Measurements from ENCODE around the gene CTBP1. TPM values are rescaled to one million over a fixed set of nuclear protein-coding genes. Genes with fewer than 3 reads are reported as not detected.

The CTBP1 gene
- total and polyA plus RNA-seq, 4 donors, result 121 to 204 (median 138) TPM

- TF ChIP-seq, protein P1, sequence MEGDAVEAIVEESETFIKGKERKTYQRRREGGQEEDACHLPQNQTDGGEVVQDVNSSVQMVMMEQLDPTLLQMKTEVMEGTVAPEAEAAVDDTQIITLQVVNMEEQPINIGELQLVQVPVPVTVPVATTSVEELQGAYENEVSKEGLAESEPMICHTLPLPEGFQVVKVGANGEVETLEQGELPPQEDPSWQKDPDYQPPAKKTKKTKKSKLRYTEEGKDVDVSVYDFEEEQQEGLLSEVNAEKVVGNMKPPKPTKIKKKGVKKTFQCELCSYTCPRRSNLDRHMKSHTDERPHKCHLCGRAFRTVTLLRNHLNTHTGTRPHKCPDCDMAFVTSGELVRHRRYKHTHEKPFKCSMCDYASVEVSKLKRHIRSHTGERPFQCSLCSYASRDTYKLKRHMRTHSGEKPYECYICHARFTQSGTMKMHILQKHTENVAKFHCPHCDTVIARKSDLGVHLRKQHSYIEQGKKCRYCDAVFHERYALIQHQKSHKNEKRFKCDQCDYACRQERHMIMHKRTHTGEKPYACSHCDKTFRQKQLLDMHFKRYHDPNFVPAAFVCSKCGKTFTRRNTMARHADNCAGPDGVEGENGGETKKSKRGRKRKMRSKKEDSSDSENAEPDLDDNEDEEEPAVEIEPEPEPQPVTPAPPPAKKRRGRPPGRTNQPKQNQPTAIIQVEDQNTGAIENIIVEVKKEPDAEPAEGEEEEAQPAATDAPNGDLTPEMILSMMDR (IDR thresholded peaks at IDR 0.05; ENCODE audit: control extremely low read depth, extremely low read depth), result no peak
- H3K36me3 ChIP-seq (ENCODE audit: control insufficient read depth in 4 of 4, insufficient read depth in 4 of 4, low read length in 4 of 4), result no peaks in the 10 kb centered on the region
- WGBS, 2 donors, result 95 to 96% methylated on average over 7 of the region's 7 CpGs
- DNase-seq, result no peak
- H3K27me3 ChIP-seq (ENCODE audit: control insufficient read depth in 3 of 3, insufficient read depth in 3 of 3, low read length in 2 of 3), result peaks cover 0 to 17% (median 0%) of the 10 kb centered on the region in 3 donors
- no peak for ATAC-seq (ENCODE audit: insufficient read depth, low FRiP score)
- no peak overlapping the region for H3K9ac ChIP-seq (ENCODE audit: insufficient read depth in 1 of 2, low read length in 2 of 2)
- H3K4me3 ChIP-seq, result no peak overlapping the region
- no peak overlapping the region for H3K27ac ChIP-seq (ENCODE audit: low read depth in 1 of 2, low read length in 1 of 2)
- H3K9me3 ChIP-seq (ENCODE audit: control insufficient read depth in 4 of 4, insufficient read depth in 3 of 4, low read length in 3 of 4), result peaks cover 0 to 3% (median under 1%) of the 10 kb centered on the region in 4 donors
- H3K4me1 ChIP-seq (ENCODE audit: control insufficient read depth in 5 of 5, insufficient read depth in 5 of 5, low read length in 5 of 5), result peaks cover 0 to 23% (median 6%) of the 10 kb centered on the region in 5 donors
These were observed 73.2 kb downstream of the CTBP1 start for GRCh38 chr4:1175635-1176229.

DNA sequence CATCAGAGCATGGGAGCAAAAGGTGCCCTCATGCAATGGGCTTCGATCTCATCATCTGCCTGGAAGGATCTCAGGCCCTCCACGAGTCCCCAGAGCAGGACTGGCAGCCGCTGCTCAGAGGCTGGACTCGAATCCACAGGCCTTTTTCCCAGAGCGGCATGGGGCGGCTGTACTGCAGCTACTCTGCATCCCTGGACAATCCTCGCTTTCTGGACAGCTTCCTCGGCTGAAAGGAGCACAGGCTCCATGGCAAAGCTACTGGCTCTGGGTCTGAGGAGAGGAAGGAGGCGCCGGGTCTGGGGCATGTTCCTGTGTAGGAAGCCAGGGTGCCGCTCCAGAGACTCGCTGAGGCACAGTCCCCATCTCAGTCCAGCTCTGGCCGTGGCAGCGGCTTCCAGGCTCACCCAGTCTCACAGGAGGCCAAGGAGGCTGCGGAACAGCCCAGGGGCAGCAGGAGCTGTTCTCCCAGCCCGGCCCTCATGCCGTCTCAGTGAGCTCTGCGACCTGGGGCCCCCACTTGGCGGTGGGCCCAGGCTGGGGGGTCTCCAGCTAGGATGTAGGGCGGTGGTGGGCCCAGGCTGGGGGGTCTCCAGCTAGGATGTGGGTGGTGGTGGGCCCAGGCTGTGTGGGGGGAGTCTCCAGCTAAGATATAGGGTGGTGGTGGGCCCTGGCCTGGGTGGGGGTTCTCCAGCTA, 73.8 kb downstream of the CTBP1 start:
- peaks cover 0 to 22% (median 5%) of the 10 kb centered on the region in 3 donors for H3K27me3 ChIP-seq (ENCODE audit: control insufficient read depth in 3 of 3, insufficient read depth in 3 of 3, low read length in 2 of 3)
- no peak overlapping the region for H3K9ac ChIP-seq (ENCODE audit: insufficient read depth in 1 of 2, low read length in 2 of 2)
- TF ChIP-seq, protein P1 (IDR thresholded peaks at IDR 0.05; ENCODE audit: control extremely low read depth, extremely low read depth), result no peak
- no peak for ATAC-seq (ENCODE audit: insufficient read depth, low FRiP score)
- no peak overlapping the region for H3K4me3 ChIP-seq
- H3K9me3 ChIP-seq (ENCODE audit: control insufficient read depth in 4 of 4, insufficient read depth in 3 of 4, low read length in 3 of 4), result peaks cover 0 to 3% (median 0%) of the 10 kb centered on the region in 4 donors
- 92 to 94% methylated on average over 20 of the region's 20 CpGs for WGBS, 2 donors
- H3K36me3 ChIP-seq (ENCODE audit: control insufficient read depth in 4 of 4, insufficient read depth in 4 of 4, low read length in 4 of 4), result no peaks in the 10 kb centered on the region
- no peak overlapping the region for H3K27ac ChIP-seq (ENCODE audit: low read depth in 1 of 2, low read length in 1 of 2)
- no peak for DNase-seq
- peaks cover 0 to 23% (median 6%) of the 10 kb centered on the region in 5 donors for H3K4me1 ChIP-seq (ENCODE audit: control insufficient read depth in 5 of 5, insufficient read depth in 5 of 5, low read length in 5 of 5)

GRCh38 chr4:1172971-1173757, 75.8 kb downstream of the CTBP1 start:
- 58 to 59% methylated on average over 19 of the region's 20 CpGs for WGBS, 2 donors
- ATAC-seq (ENCODE audit: insufficient read depth, low FRiP score) (no peak), DNase-seq (peak; percentile 30 to 72 (median 55))
- Histone ChIP-seq H3K4me3 (no peak overlapping the region), H3K27me3 (ENCODE audit: control insufficient read depth in 3 of 3, insufficient read depth in 3 of 3, low read length in 2 of 3) (peaks cover 0 to 30% (median 6%) of the 10 kb centered on the region in 3 donors), H3K4me1 (ENCODE audit: control insufficient read depth in 5 of 5, insufficient read depth in 5 of 5, low read length in 5 of 5) (peaks cover 0 to 23% (median 6%) of the 10 kb centered on the region in 5 donors), H3K27ac (ENCODE audit: low read depth in 1 of 2, low read length in 1 of 2) (peak overlapping the region; percentile 1 to 40), H3K9ac (ENCODE audit: insufficient read depth in 1 of 2, low read length in 2 of 2) (no peak overlapping the region), H3K9me3 (ENCODE audit: control insufficient read depth in 4 of 4, insufficient read depth in 3 of 4, low read length in 3 of 4) (no peaks in the 10 kb centered on the region), H3K36me3 (ENCODE audit: control insufficient read depth in 4 of 4, insufficient read depth in 4 of 4, low read length in 4 of 4) (no peaks in the 10 kb centered on the region)
- TF ChIP-seq, protein P1 (IDR thresholded peaks at IDR 0.05; ENCODE audit: control extremely low read depth, extremely low read depth), result no peak
